ENCODE measurements around the gene VIL1. TPM values are rescaled to one million over a fixed set of nuclear protein-coding genes. Genes with fewer than 3 reads are reported as not detected.

Gene VIL1
- total and polyA plus RNA-seq, 2 donors from 2014 or later, result 9.0 to 10.5 TPM

DNA sequence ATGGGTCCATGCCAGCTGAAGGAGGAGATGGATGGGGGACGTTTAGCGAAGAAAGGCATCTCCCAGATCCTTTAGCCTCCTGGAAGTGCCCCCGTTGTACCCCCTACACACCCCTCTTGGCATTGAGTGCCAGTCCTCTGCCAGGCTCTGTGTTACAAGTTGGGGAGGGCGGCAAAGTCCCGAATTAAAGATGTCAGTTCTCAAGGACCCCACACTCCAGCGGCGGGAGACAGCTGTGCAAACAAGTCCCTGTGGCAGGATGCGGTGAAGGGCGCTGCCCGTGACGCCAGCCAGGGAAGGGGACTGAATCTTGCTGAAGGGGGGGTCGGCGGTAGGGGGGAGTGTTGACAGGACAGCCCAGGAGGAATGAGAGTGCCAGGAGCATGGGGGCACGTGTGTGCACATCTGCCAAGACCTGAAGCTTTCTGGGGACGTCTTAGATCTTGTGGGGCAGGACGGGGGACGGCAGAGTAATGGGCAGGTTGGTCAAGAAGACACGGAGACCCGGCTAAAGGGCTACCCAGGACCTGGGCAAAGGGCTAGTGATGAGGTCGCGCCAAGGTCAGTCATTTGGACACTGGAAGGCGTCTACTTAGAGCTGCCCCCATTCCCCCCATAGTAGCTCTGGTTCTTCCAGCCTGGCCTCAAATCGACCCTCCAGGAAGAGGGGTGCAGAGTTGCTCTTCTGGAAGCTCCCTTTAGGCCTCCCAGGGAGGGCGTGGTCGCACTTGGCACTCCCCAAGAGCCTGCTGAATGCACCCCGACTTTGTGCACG is 22.0 kb upstream of the VIL1 start:
- Histone ChIP-seq H3K9ac (ENCODE audit: low read length in 3 of 3) (peak overlapping the region; percentile 64 to 96 (median 81)), H3K27ac (ENCODE audit: low read depth in 2 of 2, low read length in 2 of 2) (peak overlapping the region; percentile 99), H3K9me3 (ENCODE audit: control insufficient read depth in 2 of 3, insufficient read depth in 1 of 3, low read length in 3 of 3) (no peaks in the 10 kb centered on the region), H3K4me3 (ENCODE audit: low read length in 3 of 3) (peak overlapping the region; percentile 79 to 97 (median 89)), H3K36me3 (ENCODE audit: control insufficient read depth in 2 of 3, insufficient read depth in 3 of 3, low read length in 3 of 3) (no peaks in the 10 kb centered on the region), H3K4me1 (ENCODE audit: control insufficient read depth in 2 of 3, insufficient read depth in 2 of 3, low read depth in 1 of 3, low read length in 3 of 3) (peaks cover 0 to 21% (median 12%) of the 10 kb centered on the region in 3 donors), H3K27me3 (ENCODE audit: control insufficient read depth, insufficient read depth, low read length) (no peaks in the 10 kb centered on the region)
- intact Hi-C loops (cut with DNase I), result loop anchor here (10.0 kb wide), 1 partner anchor 102 kb away; the partner anchor contains the start of gene TMBIM1
- FAIRE-seq (no peak), DNase-seq (peak; percentile 81 to 95 (median 89))
- TF ChIP-seq, protein P1, sequence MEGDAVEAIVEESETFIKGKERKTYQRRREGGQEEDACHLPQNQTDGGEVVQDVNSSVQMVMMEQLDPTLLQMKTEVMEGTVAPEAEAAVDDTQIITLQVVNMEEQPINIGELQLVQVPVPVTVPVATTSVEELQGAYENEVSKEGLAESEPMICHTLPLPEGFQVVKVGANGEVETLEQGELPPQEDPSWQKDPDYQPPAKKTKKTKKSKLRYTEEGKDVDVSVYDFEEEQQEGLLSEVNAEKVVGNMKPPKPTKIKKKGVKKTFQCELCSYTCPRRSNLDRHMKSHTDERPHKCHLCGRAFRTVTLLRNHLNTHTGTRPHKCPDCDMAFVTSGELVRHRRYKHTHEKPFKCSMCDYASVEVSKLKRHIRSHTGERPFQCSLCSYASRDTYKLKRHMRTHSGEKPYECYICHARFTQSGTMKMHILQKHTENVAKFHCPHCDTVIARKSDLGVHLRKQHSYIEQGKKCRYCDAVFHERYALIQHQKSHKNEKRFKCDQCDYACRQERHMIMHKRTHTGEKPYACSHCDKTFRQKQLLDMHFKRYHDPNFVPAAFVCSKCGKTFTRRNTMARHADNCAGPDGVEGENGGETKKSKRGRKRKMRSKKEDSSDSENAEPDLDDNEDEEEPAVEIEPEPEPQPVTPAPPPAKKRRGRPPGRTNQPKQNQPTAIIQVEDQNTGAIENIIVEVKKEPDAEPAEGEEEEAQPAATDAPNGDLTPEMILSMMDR (IDR thresholded peaks at IDR 0.05; ENCODE audit: borderline replicate concordance, extremely low read depth, insufficient read depth), result no peak

DNA sequence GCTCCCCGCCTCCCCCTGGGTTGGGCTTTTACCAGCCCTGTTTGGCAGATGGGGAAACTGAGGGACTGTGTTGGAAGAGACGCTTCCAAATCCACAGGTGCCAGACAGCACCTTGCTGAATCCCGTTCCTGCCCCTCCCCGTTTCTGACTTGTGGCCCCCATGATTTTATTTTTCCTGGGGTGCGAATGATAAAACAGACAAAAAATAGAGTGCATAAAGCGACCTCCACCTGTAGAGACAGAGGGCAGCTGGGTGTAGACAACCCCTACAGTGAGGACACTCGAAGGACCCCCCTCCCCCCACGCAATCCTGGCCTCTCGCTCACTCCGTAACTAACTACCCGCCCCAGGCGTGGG is 21.5 kb upstream of the VIL1 start:
- Histone ChIP-seq H3K9me3 (ENCODE audit: control insufficient read depth in 2 of 3, insufficient read depth in 1 of 3, low read length in 3 of 3) (no peaks in the 10 kb centered on the region), H3K27ac (ENCODE audit: low read depth in 2 of 2, low read length in 2 of 2) (peak overlapping the region; percentile 99), H3K4me1 (ENCODE audit: control insufficient read depth in 2 of 3, insufficient read depth in 2 of 3, low read depth in 1 of 3, low read length in 3 of 3) (peaks cover 0 to 26% (median 12%) of the 10 kb centered on the region in 3 donors), H3K27me3 (ENCODE audit: control insufficient read depth, insufficient read depth, low read length) (no peaks in the 10 kb centered on the region), H3K4me3 (ENCODE audit: low read length in 3 of 3) (peak overlapping the region; percentile 50 to 97 (median 89)), H3K36me3 (ENCODE audit: control insufficient read depth in 2 of 3, insufficient read depth in 3 of 3, low read length in 3 of 3) (peaks cover 0 to 4% (median 2%) of the 10 kb centered on the region in 3 donors), H3K9ac (ENCODE audit: low read length in 3 of 3) (peak overlapping the region in 2 of 3 donors; percentile 88 to 96)
- intact Hi-C loops (cut with DNase I), result loop anchor here (10.0 kb wide), 1 partner anchor 103 kb away; the partner anchor contains the start of gene TMBIM1
- TF ChIP-seq, protein P1 (IDR thresholded peaks at IDR 0.05; ENCODE audit: borderline replicate concordance, extremely low read depth, insufficient read depth), result no peak
- FAIRE-seq (no peak), DNase-seq (no peak)

DNA sequence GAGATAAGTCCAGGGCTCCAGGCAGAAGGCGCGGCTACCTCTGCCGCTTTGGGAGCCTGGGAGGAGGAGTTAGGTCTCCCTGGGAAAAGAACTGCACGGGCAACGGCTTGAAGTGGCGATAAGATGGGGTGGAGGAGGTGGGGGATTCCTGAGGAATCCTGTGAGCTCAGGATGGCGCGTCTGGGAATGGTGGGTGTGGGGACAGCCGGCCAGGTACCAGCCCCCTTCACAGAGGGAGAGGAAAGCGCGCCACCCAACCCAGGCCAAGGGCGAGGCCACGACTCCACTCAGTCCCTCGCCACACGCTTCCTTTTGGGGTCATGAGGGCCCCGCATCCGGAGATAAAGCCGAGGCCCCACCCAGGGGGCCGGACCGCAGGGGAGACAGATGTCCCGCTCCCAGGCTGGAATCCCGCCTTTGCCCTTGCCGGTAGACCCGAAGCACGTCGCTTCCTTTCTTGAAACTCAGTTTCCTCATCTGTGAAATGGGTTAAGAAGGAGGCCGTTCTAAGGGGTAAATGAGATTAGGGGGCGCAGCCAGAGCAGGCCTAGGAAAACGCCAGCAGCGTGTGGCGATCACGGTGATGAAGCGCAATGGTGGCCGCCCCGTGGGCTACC is 21.0 kb upstream of the VIL1 start:
- FAIRE-seq, result no peak
- intact Hi-C loops (cut with DNase I), result loop anchor here (10.0 kb wide), 1 partner anchor 103 kb away; the partner anchor contains the start of gene TMBIM1
- TF ChIP-seq, protein P1 (IDR thresholded peaks at IDR 0.05; ENCODE audit: borderline replicate concordance, extremely low read depth, insufficient read depth), result no peak

More for the DNA sequence above, 21.0 kb upstream of the VIL1 start:
- H3K27me3 ChIP-seq (ENCODE audit: control insufficient read depth, insufficient read depth, low read length), result no peaks in the 10 kb centered on the region
- H3K27ac ChIP-seq (ENCODE audit: low read depth in 2 of 2, low read length in 2 of 2), result peak overlapping the region; percentile 99
- peak; percentile 68 to 94 (median 89) for DNase-seq
- peak overlapping the region in 2 of 3 donors; percentile 88 to 96 for H3K9ac ChIP-seq (ENCODE audit: low read length in 3 of 3)
- H3K4me1 ChIP-seq (ENCODE audit: control insufficient read depth in 2 of 3, insufficient read depth in 2 of 3, low read depth in 1 of 3, low read length in 3 of 3), result peaks cover 0 to 26% (median 12%) of the 10 kb centered on the region in 3 donors
- H3K4me3 ChIP-seq (ENCODE audit: low read length in 3 of 3), result peak overlapping the region; percentile 50 to 97 (median 89)
- peaks cover 0 to 4% (median 2%) of the 10 kb centered on the region in 3 donors for H3K36me3 ChIP-seq (ENCODE audit: control insufficient read depth in 2 of 3, insufficient read depth in 3 of 3, low read length in 3 of 3)
- no peaks in the 10 kb centered on the region for H3K9me3 ChIP-seq (ENCODE audit: control insufficient read depth in 2 of 3, insufficient read depth in 1 of 3, low read length in 3 of 3)

Data from kidney (tissue), 14 donors.